ENCODE measurements around the gene AFG3L2.

The AFG3L2 gene

DNA sequence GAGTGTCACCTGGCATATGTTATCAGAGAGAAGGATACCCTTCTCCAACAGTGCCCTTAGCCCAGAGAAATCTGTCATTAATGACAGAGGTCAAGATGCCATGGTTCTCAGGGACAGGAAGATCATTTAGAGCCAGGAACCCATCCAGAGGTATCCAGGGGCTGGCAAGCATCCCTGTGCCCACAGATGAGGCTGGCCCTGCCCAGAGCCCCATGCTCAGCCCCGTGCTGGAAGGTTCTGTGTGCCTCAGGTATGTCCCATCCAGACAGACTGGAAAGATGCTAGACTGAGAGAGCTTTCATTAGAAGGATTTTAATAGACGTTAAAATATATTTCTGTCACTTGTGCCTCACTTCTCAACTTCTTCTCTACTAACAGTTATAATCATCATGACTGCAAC, 77.2 kb downstream of the AFG3L2 start:
- DNase-seq, result no peak

DNA sequence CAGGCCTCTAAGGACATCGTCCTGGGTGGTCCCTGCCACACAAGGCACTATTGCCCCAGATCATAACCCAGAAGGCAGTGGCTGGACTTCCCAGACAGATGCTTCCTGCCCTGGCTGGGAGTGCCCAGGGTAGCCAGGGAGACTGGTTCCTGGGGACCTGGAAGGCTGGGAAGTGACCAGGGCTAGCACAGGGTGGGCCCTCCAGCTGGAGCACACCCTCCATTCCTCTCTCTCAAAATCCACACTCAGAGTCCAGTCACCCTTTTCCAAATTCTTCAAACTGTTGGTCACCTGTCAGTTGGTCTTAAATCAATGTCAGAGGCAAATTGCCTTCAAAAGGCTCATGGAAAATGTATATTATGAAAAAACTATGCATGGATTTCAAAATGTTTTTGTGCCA, 80.6 kb downstream of the AFG3L2 start:
- no peak for DNase-seq

DNA sequence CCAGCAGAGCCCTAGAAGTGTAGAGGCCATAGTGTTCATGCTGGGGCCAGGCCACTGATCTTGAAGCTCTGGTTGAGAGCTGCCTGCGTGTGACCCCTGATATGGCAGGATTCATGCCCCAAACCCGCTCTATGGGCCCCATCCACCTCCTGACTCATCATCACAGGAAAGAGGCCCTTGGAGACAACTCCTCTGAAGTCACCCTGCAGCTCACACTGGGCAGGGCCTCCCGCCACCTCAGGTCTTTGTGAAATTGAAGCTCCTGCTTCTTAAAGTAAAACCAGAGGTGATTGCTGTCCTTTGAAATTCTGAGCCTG, 81.0 kb downstream of the AFG3L2 start:
- DNase-seq, result no peak

DNA sequence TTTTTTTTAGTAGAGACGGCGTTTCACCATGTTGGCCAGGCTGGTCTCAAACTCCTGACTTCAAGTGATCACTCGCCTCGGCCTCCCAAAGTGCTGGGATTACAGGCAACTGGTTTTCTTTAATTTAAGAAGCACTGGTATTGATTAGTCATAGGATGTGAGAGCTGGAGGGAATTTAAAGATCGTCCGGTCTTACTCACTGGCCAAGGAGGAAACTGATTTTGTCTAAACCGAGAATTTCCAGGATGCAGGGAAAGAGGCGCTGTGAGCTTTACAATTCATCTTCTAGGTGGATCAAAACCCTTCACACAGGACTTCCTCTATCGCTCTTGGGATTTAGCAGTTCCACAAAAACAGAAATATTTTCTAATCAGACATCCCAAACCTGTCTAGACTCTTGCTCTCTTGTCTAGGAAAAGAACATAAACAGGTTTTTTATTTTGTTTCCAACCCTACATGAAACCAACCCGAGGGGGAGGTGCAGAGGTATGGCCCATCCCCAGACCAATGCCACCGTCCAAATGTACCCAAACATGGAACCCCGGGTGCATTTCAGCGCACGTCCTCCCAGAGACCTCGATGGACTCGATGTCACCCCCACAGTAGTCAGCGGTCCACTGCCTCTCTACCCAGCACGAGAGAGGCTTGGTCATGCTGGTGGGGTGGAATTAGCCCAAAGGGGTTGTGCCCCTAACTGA, 81.5 kb downstream of the AFG3L2 start:
- DNase-seq, result no peak

DNA sequence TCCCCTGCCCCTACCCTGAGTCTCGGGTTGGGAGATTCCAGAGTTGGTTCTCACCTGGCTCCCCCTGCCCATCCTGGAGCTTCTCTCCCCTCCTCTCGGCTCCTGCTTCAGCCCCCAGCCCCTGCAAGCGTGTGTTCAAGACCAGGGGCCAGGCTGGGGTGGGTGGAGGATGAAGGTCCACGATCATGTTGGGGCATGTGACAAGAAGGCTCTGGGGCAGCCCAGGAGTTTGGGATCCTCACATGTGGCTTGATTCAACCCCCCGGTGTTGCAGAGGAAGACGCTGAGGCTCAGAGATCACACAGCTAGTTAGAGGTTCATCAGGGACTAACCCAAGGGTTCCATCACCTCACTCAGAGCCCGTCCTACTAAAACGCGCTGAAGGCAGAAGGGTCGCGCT, 83.2 kb downstream of the AFG3L2 start:
- no peak for DNase-seq

DNA sequence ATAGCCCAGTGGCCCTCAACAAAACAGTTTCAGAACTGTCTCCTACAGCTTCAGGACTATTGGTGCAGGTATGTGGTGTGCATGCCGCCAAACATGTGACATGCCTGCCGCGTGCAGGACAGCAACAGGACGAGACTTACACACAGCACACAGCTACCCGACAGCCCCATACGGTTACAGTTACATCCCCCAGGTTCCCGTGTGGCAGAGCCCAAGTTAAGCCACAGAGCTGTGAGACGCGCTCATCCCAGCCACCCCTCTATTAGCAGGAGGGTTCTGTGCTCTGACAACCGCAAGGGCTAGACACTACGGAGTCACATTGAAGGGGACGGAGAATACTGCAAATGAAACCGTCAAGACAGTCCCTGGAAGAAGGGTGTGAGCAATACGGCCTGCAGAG, 85.3 kb downstream of the AFG3L2 start:
- DNase-seq, result no peak

DNA sequence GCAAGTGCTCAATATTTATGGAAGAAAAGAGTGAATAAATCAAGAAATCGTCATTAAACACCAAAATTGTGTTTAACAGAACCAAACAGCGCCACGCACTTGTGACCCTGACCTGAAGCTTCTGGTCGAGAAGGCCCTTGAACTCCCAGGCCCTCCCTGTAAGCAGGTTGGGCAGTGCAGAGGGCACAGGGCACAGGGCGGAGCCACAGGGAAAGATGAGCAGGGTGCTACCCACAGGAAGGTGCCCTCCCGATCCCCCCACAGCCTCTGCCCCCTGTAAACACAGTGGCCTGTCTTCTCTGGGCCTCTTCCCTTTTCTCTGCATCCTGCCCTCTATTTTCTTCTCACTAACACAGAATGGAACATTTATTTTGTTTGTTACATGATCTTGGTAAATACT, 85.9 kb downstream of the AFG3L2 start:
- DNase-seq, result no peak

DNA sequence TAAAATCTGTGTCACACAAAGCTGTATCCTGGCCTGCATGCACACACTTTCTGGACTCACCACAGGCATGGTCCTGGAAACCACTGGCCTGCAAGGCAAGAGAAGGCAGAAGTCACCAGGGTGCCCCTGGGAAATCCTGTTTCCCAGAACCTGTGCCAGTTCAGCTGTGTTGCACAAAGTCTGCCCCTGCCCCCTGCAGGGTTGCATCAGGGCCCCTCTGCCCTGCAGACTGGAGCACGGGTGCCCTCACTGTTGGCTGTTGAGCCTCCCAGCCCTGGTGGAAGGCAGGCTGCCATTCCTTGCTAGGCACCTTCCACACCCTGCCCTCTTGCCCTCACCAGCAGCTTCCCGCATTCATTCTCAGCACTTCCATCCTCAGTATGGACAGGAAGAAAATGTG, 86.9 kb downstream of the AFG3L2 start:
- DNase-seq, result no peak

DNA sequence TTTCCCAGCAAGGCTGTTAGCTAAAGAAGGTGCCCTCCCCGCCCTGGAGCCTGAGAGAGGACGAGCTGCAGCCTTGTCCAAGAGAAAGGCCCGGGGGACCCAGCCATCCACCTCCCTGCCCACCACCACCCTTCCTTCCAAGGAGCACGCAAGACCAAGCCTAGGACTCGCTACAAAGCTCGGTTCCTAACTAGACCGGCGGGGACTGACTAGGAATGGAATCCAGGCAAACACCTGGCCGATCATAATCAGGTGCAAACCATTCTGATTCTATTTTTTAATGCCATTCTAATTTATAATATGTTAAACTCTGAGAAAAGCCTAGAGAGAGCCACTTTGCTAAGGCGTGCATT, 88.6 kb downstream of the AFG3L2 start:
- DNase-seq, result no peak

DNA sequence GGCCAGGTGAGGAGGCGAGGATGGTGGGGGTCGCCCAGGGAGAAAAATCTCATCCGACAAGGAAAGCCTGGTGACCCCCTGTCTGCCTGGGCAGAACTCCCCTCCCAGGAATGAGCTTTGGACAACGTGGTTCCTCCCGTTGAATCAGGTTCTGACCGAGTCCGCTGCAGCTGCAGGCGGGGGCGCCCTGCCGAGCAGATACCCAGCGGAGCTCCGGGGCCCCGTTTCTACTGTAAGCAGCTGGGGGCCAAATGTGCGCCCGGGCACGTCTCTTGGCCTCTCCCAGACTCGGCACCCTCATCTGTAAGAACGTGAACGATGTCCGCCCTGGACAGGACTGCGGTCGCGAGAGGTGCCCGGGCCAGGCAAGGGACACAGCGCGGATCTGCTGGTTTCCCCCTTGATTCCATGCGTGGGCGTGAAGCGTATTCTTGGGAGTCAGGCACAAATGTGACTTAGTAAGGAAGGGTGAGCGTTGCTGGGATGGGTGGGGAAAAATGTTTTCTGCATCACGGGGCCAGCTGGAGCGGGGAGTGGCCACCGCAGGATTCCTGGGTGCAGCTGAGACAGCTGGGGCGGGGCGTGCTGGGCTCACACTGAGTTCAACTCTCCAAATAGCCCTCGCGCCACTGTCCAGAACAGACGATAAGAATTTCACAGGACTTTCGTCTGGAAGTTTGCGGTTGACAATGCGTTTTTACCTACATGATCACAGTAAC, 89.2 kb downstream of the AFG3L2 start:
- no peak for DNase-seq

DNA sequence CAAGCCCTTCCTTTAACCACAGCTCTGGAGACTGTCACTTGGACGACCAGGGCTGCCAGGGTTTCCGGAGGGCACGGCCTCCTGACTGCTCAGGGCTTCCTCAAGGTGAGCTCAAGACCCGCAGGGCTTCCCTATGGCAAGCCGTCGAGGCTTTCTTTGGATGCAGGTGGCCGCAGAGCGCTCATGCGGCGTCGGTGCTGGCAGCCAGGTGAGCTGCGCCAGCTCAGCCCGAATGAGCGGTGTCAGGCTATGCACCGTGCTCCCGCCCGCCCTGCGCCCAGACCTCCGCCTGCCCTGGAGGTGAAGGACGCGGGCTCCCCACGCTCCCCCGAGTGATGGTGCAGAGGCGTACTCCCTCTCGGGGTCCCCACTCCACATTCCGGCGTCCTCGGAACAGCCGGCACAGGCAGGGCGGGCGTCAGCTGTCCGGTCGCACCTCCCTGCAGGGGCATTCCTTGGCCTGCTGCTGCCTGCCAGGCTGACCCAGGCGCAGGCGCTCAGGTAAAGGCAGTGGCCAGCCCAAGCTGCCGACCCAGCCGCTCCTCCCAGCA, 89.8 kb downstream of the AFG3L2 start:
- DNase-seq, result no peak

DNA sequence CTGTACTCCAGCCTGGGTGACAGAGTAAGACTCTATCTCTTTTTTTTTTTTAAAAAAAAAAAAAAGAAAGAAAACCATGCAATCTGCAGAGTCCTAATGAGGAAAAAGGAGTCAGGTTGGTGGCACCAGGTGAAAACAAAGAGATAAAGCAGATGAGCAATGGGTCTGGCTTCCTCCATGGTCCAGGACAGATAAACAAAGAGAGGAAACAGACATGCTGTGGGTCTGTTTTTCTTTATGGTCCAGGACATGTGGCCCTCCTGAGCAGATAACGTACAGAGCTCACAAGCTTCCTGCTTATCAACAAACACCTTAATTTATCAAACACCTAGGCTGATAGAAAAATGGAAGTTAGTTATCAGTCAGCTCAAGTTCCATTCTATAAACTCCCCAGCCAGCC, 93.4 kb downstream of the AFG3L2 start:
- DNase-seq, result no peak

DNA sequence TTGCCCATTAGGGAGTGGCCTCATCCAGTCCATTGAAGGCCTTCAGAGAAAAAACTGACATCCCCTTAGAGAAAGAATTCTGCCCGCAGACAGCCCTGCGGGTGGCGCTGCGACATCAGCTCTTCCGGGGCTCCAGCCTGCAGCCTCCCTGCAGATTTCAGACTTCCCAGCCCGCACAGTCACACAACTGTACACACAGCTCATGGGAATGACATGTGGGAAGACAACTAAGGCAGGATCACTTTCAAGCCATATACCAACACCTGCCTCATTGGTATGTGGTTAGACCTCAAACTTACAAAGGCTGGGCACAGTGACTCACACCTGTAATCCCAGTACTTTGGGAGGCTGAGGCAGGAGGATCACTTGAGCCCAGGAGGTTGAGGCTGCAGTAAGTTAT, 93.8 kb downstream of the AFG3L2 start:
- DNase-seq, result no peak

DNA sequence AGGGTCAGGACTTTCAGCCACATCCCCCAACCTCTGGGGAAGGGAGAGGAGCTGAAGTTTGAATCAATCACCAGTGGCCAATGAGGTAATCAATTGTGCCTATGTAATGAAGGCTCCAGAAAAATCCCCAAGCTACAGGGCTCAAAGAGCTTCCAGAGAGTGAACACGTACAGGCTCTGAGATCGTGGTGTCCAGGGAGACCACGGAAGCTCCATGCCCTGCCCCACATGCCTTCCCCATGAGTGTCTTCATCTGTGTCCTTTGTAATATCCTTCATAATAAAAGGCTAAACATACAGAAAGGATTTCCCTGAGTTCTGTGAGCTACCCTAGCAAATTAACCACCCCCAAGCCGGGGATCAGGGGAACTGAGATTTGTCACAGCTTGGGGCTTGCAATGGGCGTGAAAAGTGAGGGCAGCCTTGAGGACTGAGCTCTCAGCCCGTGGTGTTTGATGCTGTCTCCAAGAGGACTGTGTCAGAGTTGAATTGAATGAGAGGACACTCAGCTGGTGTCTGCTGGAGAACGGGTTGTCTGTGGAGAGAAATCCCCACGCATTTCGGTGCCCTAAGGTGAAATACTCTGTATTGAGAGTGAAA, 94.5 kb downstream of the AFG3L2 start:
- DNase-seq, result no peak

DNA sequence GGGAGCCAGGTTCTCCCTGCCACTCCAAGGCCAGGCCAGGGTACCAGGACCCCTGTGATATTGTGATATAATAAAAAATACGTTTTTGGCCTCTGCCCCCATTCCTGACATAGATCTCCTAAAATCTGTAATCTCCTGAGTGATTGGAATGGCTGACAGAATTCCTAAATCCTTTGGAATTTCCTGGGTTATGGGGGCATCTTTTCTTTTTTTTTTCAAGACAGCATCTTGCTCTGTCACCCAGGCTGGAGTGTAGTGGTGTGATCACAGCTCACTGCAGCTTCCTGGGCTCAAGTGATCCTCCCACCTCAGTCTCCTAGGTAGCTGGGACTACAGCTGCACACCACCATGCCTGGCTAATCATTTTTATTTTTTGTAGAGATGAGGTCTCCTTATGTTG, 95.2 kb downstream of the AFG3L2 start:
- no peak for DNase-seq

DNA sequence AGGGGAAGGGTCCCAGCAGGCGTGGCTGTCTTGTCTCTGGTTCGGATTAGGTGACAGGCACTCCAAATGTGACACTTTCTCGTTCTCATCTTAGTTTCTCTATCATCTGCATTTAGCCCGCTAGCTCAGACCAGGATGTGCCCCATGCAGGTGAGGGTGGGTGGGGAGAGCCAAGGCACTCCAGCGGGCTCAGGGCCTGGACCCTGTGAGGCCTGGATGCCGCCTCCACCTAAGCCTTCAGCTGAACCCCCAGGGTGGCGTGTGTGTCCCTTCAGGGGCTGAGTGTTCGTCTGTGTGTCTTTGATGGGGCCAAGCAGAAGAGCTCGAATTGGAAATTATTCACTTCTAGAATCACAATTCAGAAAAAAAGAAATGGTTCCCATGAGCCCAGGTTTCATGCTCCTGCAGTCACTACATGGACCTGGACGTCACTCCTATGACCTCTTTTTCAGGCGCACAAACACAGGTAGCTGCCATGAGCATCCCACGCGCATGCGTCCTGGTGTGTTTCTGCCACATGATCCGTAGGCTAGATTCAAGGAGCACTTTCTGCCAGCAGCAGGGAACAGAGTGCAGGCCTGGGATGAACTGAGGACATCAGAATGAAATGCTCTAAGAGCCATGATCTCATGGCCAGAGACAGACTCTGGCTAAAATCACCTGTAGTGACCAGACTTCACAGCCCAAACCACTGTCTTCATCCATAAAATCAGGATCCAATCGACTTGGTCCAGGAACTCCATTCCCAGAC, 97.1 kb downstream of the AFG3L2 start:
- DNase-seq, result no peak

Data from DMS 273 treated with DMSO at 0.1 percent for 48 hours (cell line).